Measurements from ENCODE around the gene ZNF438. TPM values are rescaled to one million over a fixed set of nuclear protein-coding genes. Genes with fewer than 3 reads are reported as not detected.

Gene ZNF438
- total RNA-seq, 1 donor, result 4.3 TPM

GRCh38 chr10:30866896-30867295 is 164.8 kb downstream of the ZNF438 start:
- Histone ChIP-seq H3K79me2 (ENCODE audit: insufficient read depth, low read length) (no peaks in the 10 kb centered on the region), H3K4me3 (ENCODE audit: insufficient read depth, low read length) (no peak overlapping the region), H3K27ac (ENCODE audit: low read depth, low read length) (no peak overlapping the region), H3K4me1 (ENCODE audit: insufficient read depth, low read length) (peaks cover 15% of the 10 kb centered on the region), H4K20me1 (ENCODE audit: insufficient read depth, low read length) (no peaks in the 10 kb centered on the region), H3K27me3 (ENCODE audit: insufficient read depth, low read length) (no peaks in the 10 kb centered on the region), H3K9me3 (ENCODE audit: low read depth, low read length) (no peaks in the 10 kb centered on the region), H3K4me2 (ENCODE audit: insufficient read depth, low read length) (no peak overlapping the region), H3K36me3 (ENCODE audit: insufficient read depth, low read length) (no peaks in the 10 kb centered on the region), H2AFZ (ENCODE audit: low read length) (no peak overlapping the region)
- DNase-seq (ENCODE audit: insufficient read length, low spot score, missing footprints), result no peak
- no peak for TF ChIP-seq CTCF (IDR thresholded peaks at IDR 0.05; ENCODE audit: extremely low read depth, low read depth, low read length)

DNA sequence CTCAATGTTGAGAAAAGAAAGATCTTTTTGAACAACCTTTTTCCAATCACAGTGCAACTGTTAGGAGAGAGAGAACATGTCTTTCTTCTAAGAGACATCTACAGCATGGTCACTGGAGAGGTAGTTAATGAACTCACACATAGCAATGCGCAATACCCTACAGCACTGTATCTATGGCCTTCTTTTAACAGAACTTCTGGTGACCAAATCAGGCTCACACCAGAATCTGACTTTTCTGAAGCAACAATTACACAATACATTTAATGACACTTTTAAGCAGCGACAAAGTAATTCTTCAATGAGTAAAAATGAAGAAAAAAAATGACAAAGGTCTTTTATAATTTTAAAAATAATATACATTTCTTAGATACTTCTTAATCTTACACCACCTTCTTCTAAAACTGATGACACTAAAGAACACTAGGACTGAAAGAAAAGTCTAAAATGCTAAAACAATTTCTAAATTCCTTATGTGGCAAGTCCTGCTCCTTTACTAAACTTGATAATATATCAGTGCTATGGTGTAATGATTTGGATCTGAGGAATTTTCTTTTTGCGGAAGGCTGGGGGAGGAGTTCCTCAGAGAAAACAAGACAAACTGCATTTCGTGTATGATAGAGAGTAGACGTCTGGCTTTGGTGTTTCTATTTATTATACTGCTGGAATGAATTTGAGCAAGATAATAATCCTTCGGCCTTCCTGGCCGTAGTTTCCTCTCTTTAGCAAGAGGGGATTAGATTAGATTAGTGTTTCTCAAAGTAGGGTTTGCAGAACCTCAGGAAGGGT is 166.3 kb downstream of the ZNF438 start:
- Histone ChIP-seq H4K20me1 (ENCODE audit: insufficient read depth, low read length) (no peaks in the 10 kb centered on the region), H3K4me1 (ENCODE audit: insufficient read depth, low read length) (peaks cover 17% of the 10 kb centered on the region), H3K4me3 (ENCODE audit: insufficient read depth, low read length) (no peak overlapping the region), H2AFZ (ENCODE audit: low read length) (no peak overlapping the region), H3K79me2 (ENCODE audit: insufficient read depth, low read length) (no peaks in the 10 kb centered on the region), H3K27ac (ENCODE audit: low read depth, low read length) (no peak overlapping the region), H3K27me3 (ENCODE audit: insufficient read depth, low read length) (no peaks in the 10 kb centered on the region), H3K4me2 (ENCODE audit: insufficient read depth, low read length) (no peak overlapping the region), H3K36me3 (ENCODE audit: insufficient read depth, low read length) (no peaks in the 10 kb centered on the region), H3K9me3 (ENCODE audit: low read depth, low read length) (no peaks in the 10 kb centered on the region)
- DNase-seq (ENCODE audit: insufficient read length, low spot score, missing footprints), result no peak
- no peak for TF ChIP-seq CTCF (IDR thresholded peaks at IDR 0.05; ENCODE audit: extremely low read depth, low read depth, low read length)

- DNase-seq (ENCODE audit: insufficient read length, low spot score, missing footprints), result no peak
- no peak overlapping the region for H3K4me3 ChIP-seq (ENCODE audit: insufficient read depth, low read length)
- H3K9me3 ChIP-seq (ENCODE audit: low read depth, low read length), result no peaks in the 10 kb centered on the region
- no peaks in the 10 kb centered on the region for H4K20me1 ChIP-seq (ENCODE audit: insufficient read depth, low read length)
- no peak overlapping the region for H3K4me2 ChIP-seq (ENCODE audit: insufficient read depth, low read length)
- H3K4me1 ChIP-seq (ENCODE audit: insufficient read depth, low read length), result peaks cover 18% of the 10 kb centered on the region
- H3K27me3 ChIP-seq (ENCODE audit: insufficient read depth, low read length), result no peaks in the 10 kb centered on the region
- H3K36me3 ChIP-seq (ENCODE audit: insufficient read depth, low read length), result no peaks in the 10 kb centered on the region
- no peak overlapping the region for H3K27ac ChIP-seq (ENCODE audit: low read depth, low read length)
- H2AFZ ChIP-seq (ENCODE audit: low read length), result no peak overlapping the region
- H3K79me2 ChIP-seq (ENCODE audit: insufficient read depth, low read length), result no peaks in the 10 kb centered on the region
- no peak for TF ChIP-seq CTCF (IDR thresholded peaks at IDR 0.05; ENCODE audit: extremely low read depth, low read depth, low read length)
Measured at GRCh38 chr10:30863516-30864210, 168.0 kb downstream of the ZNF438 start.

DNA sequence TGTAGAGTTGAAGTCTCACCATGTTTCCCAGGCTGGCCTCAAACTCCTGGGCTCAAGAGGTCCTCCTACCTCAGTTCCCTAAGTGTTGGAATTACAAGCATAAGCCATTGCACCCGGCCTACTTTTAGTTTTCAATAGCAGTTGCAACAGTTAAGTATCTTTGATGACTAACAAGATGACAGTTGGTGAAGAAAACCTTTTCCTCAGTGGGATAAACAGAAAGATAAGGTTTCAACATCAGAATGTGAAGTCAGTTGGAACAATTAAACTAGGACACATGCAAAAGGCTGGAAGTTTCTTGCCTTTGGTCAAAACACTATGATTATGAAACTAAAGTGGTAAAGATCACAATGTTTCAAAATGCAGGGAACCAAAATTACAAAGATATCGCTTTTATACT is 169.2 kb downstream of the ZNF438 start:
- H3K27me3 ChIP-seq (ENCODE audit: insufficient read depth, low read length), result no peaks in the 10 kb centered on the region
- H3K36me3 ChIP-seq (ENCODE audit: insufficient read depth, low read length), result no peaks in the 10 kb centered on the region
- TF ChIP-seq CTCF (IDR thresholded peaks at IDR 0.05; ENCODE audit: extremely low read depth, low read depth, low read length), result no peak
- DNase-seq (ENCODE audit: insufficient read length, low spot score, missing footprints), result no peak
- no peaks in the 10 kb centered on the region for H3K79me2 ChIP-seq (ENCODE audit: insufficient read depth, low read length)
- no peaks in the 10 kb centered on the region for H3K9me3 ChIP-seq (ENCODE audit: low read depth, low read length)
- H3K4me3 ChIP-seq (ENCODE audit: insufficient read depth, low read length), result no peak overlapping the region
- peak overlapping the region; percentile 26 for H3K27ac ChIP-seq (ENCODE audit: low read depth, low read length)
- H2AFZ ChIP-seq (ENCODE audit: low read length), result no peak overlapping the region
- no peak overlapping the region for H3K4me2 ChIP-seq (ENCODE audit: insufficient read depth, low read length)
- no peaks in the 10 kb centered on the region for H4K20me1 ChIP-seq (ENCODE audit: insufficient read depth, low read length)
- peaks cover 28% of the 10 kb centered on the region for H3K4me1 ChIP-seq (ENCODE audit: insufficient read depth, low read length)

Data from osteoblast (primary cell).